GM12891 (cell line): ENCODE data around the gene NCR1.
"Not testable (repeated sequence)": the region's sequence is repeated elsewhere in the genome, so short reads cannot be mapped to it uniquely, and the experiment has no call there.

Source experiments
- POLR2A ChIP-seq: IDR thresholded peaks from 2 replicates; pipeline ENCODE4 v1.6.1; 2011; ENCODE audit warnings: low read depth, low read length, control low read depth
- POLR2AphosphoS5 ChIP-seq: IDR thresholded peaks from 2 replicates; pipeline ENCODE4 v1.6.1; 2011; ENCODE audit warnings: low read depth, low read length, control low read depth
- POU2F2 ChIP-seq: IDR thresholded peaks from 2 replicates; pipeline ENCODE4 v1.6.1; 2011; ENCODE audit warnings: low read depth, mild to moderate bottlenecking, control low read depth, low read length, moderate library complexity
- TAF1 ChIP-seq: IDR thresholded peaks from 2 replicates; pipeline ENCODE4 v1.6.1; 2011; ENCODE audit warnings: low read depth, low read length, control low read depth

DNA sequence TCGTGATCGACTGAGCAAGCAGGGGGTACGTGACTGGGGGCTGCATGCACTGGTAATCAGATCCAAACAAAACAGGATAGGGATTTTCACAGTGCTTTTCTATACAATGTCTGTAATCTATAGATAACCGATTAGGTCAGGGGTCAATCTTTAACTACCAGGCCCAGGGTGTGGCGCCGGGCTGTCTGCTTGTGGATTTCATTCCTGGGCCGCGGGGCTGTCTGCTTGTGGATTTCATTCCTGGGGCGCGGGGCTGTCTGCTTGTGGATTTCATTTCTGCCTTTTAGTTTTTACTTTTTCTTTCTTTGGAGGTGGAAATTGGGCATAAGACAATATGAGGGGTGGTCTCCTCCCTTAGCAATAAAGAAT, 47.4 kb downstream of the NCR1 start:
- not testable (repeated sequence) for TF ChIP-seq POU2F2, POLR2AphosphoS5, TAF1, POLR2A
